Measurements from ENCODE around the gene LZTFL1. TPM values are rescaled to one million over a fixed set of nuclear protein-coding genes. Genes with fewer than 3 reads are reported as not detected.

The LZTFL1 gene
- total and polyA plus RNA-seq, 12 donors = 2.6 to 12.2 (median 7.6) TPM

DNA sequence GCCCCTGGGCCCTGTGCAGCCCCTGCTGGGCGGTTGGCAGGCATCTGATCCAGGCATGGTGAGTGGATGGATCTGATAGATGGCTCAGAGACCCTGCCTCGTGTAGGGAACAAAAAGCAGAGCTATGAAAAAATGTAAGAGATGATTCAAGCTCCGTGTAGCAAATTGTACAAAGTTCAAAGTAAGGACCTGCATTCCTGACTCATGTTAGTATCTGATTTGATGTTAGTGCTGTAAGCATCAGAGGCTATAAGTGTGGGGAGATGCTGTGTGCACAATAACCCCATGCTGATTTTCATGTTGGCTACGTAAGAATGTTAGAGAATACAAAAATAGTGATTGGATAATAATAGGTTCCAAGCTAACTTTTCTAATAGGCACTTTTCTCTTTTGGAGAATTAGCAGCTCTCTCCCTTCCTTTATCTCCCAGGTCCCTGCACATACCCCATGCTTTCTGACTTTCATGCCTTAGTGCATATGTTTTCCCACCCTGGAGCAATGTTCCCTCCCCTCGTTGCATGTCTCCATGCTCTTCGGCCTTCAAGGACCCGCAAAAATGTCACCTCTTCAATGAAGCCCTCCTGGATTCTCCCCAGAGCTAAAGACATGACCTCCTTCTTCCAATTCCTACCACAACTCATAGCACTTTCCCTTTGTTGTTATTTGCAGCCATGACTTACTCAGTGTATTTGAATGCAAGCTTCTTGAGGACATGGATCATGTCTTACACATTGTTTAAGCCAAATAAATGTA lies 46.0 kb upstream of the LZTFL1 start:
- intact Hi-C loops (cut with DNase I) = no loop called here
- WGBS, 2 donors = 63 to 70% methylated on average over 7 of the region's 7 CpGs
- TF ChIP-seq, protein P1, sequence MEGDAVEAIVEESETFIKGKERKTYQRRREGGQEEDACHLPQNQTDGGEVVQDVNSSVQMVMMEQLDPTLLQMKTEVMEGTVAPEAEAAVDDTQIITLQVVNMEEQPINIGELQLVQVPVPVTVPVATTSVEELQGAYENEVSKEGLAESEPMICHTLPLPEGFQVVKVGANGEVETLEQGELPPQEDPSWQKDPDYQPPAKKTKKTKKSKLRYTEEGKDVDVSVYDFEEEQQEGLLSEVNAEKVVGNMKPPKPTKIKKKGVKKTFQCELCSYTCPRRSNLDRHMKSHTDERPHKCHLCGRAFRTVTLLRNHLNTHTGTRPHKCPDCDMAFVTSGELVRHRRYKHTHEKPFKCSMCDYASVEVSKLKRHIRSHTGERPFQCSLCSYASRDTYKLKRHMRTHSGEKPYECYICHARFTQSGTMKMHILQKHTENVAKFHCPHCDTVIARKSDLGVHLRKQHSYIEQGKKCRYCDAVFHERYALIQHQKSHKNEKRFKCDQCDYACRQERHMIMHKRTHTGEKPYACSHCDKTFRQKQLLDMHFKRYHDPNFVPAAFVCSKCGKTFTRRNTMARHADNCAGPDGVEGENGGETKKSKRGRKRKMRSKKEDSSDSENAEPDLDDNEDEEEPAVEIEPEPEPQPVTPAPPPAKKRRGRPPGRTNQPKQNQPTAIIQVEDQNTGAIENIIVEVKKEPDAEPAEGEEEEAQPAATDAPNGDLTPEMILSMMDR (IDR thresholded peaks at IDR 0.05) = no peak

DNA sequence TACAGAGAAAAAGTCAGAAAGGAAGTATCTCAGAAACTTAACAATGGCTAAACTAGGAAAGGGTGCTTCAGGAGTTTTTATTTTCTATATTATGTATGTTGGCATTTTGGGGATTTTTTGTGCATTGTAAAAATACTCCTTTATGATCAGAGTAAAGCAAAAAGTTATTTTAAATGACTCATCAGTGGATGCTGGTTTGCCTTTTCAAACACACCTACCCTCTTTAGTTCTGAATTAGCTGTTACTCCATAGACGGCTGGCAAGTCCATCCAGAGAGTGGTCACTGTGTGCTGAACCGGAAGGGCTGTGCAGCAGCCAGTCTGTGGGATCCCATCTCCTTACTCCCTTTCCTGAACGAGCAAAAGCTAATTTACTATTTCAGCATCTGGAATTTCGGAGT lies 45.4 kb upstream of the LZTFL1 start:
- 72 to 81% methylated on average over 4 of the region's 4 CpGs for WGBS, 2 donors
- Histone ChIP-seq H3K4me1 (no peaks in the 10 kb centered on the region), H3K27me3 (peaks cover 0 to 4% (median 0%) of the 10 kb centered on the region in 7 donors), H3K4me3 (no peak overlapping the region), H3K9me3 (no peaks in the 10 kb centered on the region), H3K36me3 (no peaks in the 10 kb centered on the region), H3K27ac (no peak overlapping the region)
- intact Hi-C loops (cut with DNase I) = no loop called here
- ATAC-seq = no peak
- TF ChIP-seq, protein P1 (IDR thresholded peaks at IDR 0.05) = no peak
- DNase-seq = no peak

More for the DNA sequence above, 46.0 kb upstream of the LZTFL1 start:
- Histone ChIP-seq H3K4me1 (no peaks in the 10 kb centered on the region), H3K9me3 (no peaks in the 10 kb centered on the region), H3K27me3 (peaks cover 0 to 4% (median 0%) of the 10 kb centered on the region in 7 donors), H3K27ac (no peak overlapping the region), H3K4me3 (no peak overlapping the region), H3K36me3 (no peaks in the 10 kb centered on the region)
- ATAC-seq = no peak
- no peak for DNase-seq

DNA sequence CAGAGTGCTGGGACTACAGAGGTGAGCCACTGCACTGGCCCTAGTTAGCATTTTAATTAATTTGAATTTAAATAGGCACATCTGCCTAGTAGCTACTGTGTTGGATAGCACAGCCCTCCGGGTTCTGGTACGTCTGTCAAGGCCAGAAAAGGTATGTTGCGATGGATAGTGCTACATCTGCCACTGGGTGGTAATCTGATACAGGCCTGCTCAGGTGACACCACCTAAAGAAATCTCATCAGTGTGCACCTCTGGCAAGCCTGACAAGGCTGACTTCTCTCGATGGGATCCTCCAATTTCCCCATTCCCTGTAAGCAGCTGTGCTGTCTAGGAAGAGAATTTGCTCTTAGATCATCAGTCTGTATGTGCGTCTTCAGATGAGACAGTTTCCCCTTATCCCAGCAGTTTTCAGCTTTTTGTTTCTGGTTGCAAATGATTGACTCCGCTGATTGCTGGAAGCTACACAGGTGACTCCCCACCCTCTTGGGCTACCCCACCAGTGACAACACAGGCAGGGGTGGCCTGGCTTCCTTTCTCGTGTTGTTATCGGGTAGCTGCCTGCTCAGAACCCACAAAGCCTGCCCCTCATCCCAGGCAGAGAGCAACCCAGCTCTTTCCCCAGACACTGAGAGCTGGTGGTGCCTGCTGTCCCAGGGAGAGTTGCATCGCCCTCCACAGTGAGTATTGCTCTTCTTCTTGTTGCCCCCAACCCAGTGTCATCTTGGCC lies 44.2 kb upstream of the LZTFL1 start, which contains the start of gene CCR9:
CCR9 (plus strand) TSS at position 565 of the 727 bp plus-strand sequence. CDS start 8,391 bp downstream, outside the sequence.
- H3K9me3 ChIP-seq = no peaks in the 10 kb centered on the region
- 84% methylated on average over 9 of the region's 9 CpGs for WGBS, 2 donors
- peaks cover 0 to 11% (median 0%) of the 10 kb centered on the region in 7 donors for H3K27me3 ChIP-seq
- H3K4me1 ChIP-seq = peaks cover 0 to 7% (median 4%) of the 10 kb centered on the region in 9 donors
- no peaks in the 10 kb centered on the region for H3K36me3 ChIP-seq
- DNase-seq = no peak
- no peak within 1 kb of the TSS for H3K4me3 ChIP-seq
- ATAC-seq = no peak
- intact Hi-C loops (cut with DNase I) = no loop called here
- no peak within 1 kb of the TSS for H3K27ac ChIP-seq
- TF ChIP-seq, protein P1 (IDR thresholded peaks at IDR 0.05) = no peak

DNA sequence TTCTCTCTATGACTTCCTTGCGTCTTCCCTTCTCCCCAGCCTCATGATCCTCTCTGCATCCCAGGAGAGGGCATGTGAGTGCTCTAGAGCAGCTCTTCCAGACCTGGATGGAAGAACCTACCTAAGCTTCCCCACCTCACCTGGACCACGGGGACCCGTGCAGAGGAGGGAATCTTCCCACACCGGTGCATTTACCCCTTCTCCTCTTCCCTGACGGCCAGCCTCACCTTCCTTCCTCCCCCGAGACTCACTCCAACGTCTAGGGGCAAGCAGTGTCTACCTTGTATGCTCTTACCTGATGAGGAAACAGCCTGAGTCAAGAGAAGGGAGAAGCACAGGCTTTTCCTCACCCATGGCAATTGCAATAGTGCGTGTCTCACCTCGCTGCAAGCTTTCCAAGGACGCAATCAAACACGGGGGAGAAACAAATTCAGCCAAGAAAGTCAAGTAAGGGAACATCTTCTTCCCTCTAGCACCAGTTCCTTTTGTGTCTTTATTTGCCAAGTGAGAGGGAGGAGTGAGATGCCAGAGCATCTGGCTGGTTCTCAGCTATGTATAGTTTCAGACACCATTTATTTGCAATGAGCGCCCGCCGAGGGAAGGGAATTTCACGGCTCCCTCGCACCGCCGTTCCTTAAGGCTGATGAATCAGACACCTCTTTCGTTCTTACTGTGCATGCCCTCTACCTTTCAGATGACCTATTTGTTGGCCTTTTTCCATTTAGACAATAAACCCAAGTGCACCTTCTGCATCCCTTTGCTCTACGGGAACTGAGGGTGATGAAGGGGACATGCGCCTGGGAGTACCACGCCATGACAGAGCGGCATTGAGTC lies 42.7 kb upstream of the LZTFL1 start:
- H3K9me3 ChIP-seq = no peaks in the 10 kb centered on the region

More for the DNA sequence above, 42.7 kb upstream of the LZTFL1 start:
- no peak for ATAC-seq
- TF ChIP-seq, protein P1 (IDR thresholded peaks at IDR 0.05) = no peak
- intact Hi-C loops (cut with DNase I) = no loop called here
- Histone ChIP-seq H3K27ac (no peak overlapping the region), H3K4me3 (no peak overlapping the region), H3K36me3 (no peaks in the 10 kb centered on the region), H3K4me1 (peaks cover 0 to 14% (median 8%) of the 10 kb centered on the region in 9 donors), H3K27me3 (peaks cover 0 to 11% (median 0%) of the 10 kb centered on the region in 7 donors)
- 83 to 86% methylated on average over 23 of the region's 23 CpGs for WGBS, 2 donors
- no peak for DNase-seq

Data from heart right ventricle (tissue), 16 donors.